Stimulated activated CD4-positive, alpha-beta T cell treated with anti-CD3 and anti-CD28 coated beads, Interleukin-4, amount 100 ng/mL, for 24 hours (primary cell): Measurements from ENCODE around the gene EFHC1.
"Not testable (repeated sequence)": the region's sequence is repeated elsewhere in the genome, so short reads cannot be mapped to it uniquely, and the experiment has no call there.

Source experiments
- DNase-seq: peaks from one replicate; pipeline ENCODE4 v3.0.0-alpha.2; 2020

The EFHC1 gene

DNA sequence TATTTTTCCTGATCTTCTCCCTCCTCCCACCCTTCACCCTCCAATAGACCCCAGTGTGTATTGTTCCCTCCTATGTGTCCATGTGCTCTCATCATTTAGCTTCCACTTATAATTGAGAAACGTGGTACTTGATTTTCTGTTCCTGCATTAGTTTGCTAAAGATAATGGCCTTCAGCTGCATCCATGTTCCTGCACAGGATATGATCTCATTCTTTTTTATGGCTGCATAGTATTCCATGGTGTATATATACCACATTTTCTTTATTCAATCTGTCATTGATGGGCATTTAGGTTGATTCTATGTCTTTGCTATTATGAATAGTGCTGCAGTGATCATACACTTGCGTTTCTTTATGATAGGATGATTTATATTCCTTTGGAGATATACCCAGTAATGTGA lies 41.1 kb downstream of the EFHC1 start:
- DNase-seq: not testable (repeated sequence)

DNA sequence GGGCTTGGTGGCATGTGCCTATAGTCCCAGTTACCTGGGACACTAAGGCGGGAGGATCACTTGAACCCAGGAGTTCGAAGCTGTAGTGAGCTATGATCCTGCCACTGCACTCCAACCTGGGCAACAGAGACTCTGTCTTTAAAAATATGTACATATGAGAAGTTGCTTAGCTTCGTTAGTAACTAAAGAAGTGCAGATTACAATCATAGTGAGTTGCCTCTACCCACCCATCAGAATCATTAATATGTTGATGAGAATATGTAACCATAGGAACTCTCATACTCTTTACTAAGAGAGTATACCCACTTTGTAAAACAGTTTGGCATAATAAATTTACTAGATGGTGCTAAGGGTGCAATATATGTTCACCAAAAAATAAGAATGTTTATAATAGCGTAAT lies 54.0 kb downstream of the EFHC1 start:
- DNase-seq: no peak

- no peak for DNase-seq
These were observed 55.2 kb downstream of the EFHC1 start for GRCh38 chr6:52475307-52475706.

- no peak for DNase-seq
These were observed 62.9 kb downstream of the EFHC1 start for GRCh38 chr6:52482903-52483670.

DNA sequence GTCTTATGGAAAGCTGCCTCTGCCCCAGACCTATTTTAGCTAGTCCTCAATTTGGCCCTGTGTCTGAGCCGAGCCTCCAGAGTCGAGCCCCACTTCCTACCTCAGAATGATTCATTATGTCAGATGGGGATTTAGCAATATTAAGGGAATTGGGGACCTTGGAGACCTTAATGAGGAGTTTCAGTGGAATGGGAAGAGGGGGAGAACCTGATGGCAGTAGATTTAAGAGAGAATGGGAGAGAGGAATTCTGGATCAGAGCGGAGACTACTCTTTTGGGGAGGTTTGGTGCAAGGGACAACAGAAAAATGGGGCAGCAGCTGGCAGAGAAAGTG lies 63.5 kb downstream of the EFHC1 start:
- DNase-seq: no peak

- no peak for DNase-seq
These were observed 69.7 kb downstream of the EFHC1 start for GRCh38 chr6:52489881-52490280.

DNA sequence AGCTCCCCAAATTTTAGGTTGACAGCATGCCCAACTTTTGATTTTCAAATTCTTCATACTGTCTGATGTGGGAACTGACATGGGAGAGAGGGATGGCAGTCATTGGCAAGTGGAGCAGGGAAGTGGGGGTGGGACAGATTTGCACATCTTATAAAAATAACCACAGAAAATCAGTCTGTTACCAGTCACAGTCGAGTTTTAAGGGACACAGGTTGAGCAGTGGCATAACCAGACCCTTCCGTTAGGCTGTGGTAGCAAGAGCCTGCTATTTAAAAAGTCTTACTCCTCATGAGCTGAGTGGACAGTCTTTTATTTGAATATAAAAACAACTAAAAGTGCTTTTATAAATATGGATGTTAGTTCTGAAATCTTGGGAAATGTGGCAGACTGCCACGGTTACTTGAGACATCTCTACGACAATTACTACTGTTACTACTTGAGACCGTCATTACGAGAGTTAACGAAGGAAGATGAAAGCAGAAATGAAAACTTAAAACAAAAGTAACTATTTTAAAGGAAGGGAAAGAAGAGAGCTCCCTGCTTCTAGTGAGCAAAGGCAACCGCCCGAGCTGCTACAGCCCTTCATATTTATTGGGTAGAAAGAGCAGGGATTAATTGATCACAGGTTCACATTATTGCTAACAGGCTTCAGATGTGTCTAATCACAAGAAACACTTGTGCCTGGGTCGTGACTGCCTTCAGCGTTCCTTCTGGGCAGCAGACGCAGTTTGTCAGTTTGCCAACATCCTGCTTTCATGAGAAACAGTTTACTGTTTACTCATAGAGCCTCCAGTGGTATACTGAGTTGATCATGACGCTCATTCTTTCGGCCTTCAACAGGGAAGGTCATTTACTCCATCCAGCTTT lies 71.3 kb downstream of the EFHC1 start:
- no peak for DNase-seq

DNA sequence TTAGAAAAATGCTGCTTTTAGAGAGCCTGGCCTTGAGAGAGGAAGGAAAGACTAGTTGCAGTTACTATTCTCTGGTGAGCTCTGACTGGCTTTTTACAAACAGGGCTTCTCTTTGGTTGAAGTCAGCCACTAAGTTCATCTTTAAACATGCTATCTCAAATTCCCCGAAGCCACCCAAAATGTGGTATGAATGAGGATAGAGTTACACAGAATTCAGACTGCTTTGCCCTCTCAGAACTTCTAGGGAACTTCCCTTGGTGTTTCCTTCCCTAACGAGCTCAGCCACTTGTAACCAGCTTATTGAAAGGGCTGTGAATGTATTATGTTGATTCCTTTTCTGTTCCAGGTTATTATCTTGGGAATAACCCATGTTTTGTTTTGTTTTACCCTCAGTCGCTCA lies 73.5 kb downstream of the EFHC1 start:
- no peak for DNase-seq

DNA sequence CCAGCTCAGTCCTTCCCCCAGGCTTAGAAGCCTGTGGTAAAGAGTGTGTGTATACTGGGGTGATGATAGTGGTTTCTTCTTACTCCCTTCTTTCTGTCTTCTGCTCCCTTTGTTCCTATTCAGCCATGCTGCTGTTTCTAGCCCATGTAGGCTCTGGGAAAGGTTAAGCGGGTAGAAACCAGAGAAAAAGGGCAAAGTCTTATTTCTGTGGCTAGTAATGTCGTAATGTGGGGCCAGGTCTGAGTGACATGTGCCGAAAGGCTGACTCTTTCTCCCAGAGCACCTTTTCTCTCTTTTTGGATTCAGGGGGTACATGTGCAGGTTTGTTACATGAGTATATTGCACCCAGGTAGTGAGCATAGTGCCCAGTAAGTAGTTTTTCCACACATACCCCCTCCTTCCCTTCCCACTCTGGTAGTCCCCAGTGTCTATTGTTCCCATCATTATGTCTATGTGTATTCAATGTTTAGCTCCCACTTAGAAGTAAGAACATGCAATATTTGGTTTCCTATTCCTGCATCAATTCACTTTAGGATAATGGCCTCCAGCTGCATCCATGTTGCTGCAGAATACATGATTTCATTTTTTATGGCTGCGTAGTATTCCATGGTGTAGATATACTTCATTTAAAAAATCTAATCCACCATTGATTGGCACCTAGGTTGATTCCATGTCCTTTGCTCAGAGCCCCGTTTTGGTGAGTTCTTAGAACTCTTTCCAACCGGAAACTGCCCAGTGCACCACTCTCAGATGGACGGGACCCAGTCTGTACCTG lies 74.3 kb downstream of the EFHC1 start:
- no peak for DNase-seq

- DNase-seq: no peak
These were observed 75.8 kb downstream of the EFHC1 start for GRCh38 chr6:52495922-52496321.

GRCh38 chr6:52496631-52497030 lies 76.5 kb downstream of the EFHC1 start:
- no peak for DNase-seq

- DNase-seq: no peak
These were observed 77.7 kb downstream of the EFHC1 start for GRCh38 chr6:52497652-52498408.

DNA sequence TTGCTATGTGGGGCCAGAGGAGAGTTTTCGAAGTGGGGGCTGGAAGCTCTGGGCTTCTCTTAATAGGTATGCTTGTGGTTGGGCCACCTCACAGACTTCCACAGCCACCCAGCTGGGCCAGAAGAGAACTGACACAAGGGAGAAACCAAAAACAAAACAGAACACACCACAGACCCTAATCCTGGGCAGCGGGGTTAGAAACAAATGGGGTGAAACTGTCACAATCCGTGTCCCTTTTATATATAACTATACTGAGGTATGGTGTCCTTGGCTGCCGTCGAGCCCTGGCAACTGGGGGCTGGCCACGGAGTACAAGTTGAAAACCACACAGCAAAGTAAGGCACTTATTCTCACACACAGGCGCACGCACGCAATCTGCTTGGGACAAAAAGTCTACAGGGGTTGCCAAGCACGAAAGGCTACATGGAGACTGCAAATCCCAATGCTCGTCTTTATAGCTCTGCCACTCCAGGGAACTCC lies 78.4 kb downstream of the EFHC1 start:
- no peak for DNase-seq

DNA sequence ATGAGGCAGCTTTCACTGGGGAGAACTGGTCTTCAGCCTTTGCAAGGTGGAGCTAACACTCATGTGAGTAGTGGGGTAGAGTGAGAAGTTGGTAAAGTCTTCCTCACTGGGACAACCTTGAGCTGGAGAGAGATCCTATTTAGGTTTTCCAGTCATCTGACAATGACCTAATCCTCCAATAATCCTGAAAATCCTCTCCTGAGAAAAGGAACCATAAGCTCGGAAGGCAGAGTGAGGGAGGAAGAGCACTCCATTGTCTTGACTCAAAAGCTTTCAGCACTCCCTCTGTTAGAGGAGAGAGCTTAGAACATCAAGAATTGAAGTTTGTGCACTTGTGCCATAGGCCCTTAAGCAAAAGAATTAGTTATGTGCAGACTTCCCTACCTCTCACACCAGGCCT lies 78.9 kb downstream of the EFHC1 start:
- no peak for DNase-seq

- no peak for DNase-seq
These were observed 79.6 kb downstream of the EFHC1 start for GRCh38 chr6:52499681-52500236.

- DNase-seq: no peak
These were observed 80.3 kb downstream of the EFHC1 start for GRCh38 chr6:52500238-52501129.

DNA sequence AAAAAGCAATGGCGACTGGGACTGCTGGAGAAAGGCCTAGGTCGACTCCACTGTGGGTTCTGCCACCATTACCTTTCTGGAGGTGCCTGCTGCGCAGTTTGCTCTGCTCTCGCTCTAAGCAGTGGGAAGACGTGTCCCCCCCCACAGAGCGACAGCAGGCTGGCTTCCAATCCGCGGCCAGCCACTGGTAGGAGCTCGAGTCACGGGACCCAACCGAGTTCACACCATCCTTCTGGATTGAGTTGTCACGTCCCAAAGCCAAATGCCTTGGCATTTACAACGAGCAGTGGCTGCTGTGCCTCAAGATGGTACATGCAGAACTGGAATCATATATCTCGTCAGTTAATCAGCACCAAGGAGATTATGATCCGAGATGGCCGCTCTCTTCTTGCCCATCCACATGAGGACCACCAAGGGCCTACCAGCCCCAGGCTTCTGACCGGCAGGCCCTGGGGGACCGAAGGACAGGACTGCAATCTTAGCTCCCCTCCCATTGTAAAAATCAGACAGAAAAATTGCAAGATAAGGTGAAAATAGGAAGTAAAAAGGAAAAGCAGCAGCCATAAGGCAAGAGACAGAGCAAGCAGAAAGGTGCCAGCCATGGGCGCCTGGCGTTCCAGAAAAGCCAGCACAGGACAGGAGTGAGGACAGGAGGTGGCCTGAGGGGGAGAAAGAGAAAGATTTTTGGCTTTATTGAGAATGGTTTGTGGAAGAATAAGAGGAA lies 82.3 kb downstream of the EFHC1 start:
- DNase-seq: no peak

- no peak for DNase-seq
These were observed 83.2 kb downstream of the EFHC1 start for GRCh38 chr6:52503323-52503747.

GRCh38 chr6:52503851-52504781 lies 84.0 kb downstream of the EFHC1 start:
- DNase-seq: no peak
